K562 (cell line): ENCODE data around the gene FERD3L.

Source experiments
- CHD2 ChIP-seq: IDR thresholded peaks from 2 replicates; pipeline ENCODE4 v1.6.1; 2011; ENCODE audit warnings: low read depth, low read length
- CTCF ChIP-seq, 3 experiments: IDR thresholded peaks in 2 of 3; conservative IDR thresholded peaks in 1 of 3; 2 replicates each; pipeline ENCODE4 v1.5.1; 2011 to 2012; ENCODE audit warnings: low read length in 3 of 3, mild to moderate bottlenecking in 3 of 3, control low read depth in 2 of 3, improper control_type of control experiment in 1 of 3, inconsistent platforms in 1 of 3, low read depth in 1 of 3, mixed read lengths in 1 of 3, moderate library complexity in 1 of 3; ENCODE audit not compliant: insufficient read depth in 2 of 3
- E2F6 ChIP-seq, 2 experiments: IDR thresholded peaks; 2 replicates each; pipeline ENCODE4 v1.6.1; 2011; ENCODE audit warnings: borderline replicate concordance in 1 of 2, control low read depth in 1 of 2, low read depth in 1 of 2, low read length in 1 of 2, mild to moderate bottlenecking in 1 of 2, mixed read lengths in 1 of 2, moderate library complexity in 1 of 2; ENCODE audit not compliant: insufficient read depth in 1 of 2, insufficient read length in 1 of 2, poor library complexity in 1 of 2, severe bottlenecking in 1 of 2; ENCODE audit errors: extremely low read depth in 1 of 2
- EGR1 ChIP-seq: fragments of 450-650 bp; conservative IDR thresholded peaks from 2 replicates; pipeline ENCODE4 v1.6.1; 2017; ENCODE audit warnings: mild to moderate bottlenecking
- ETV5 ChIP-seq: sonication (generic); formaldehyde crosslinking; IDR thresholded peaks from 2 replicates; pipeline ENCODE4 v1.4.0; 2020; ENCODE audit warnings: low read depth, mild to moderate bottlenecking, missing genetic modification reagents
- HOMEZ ChIP-seq: fragments of 250-450 bp; sonication (Bioruptor Pico); IDR thresholded peaks from 2 replicates; pipeline ENCODE4 v1.4.0; 2020; ENCODE audit warnings: mild to moderate bottlenecking, moderate library complexity
- MTA3 ChIP-seq: fragments of 450-650 bp; formaldehyde crosslinking; IDR thresholded peaks from 2 replicates; pipeline ENCODE4 v1.6.1; 2017; ENCODE audit warnings: mild to moderate bottlenecking, borderline replicate concordance
- PPARD ChIP-seq: fragments of 250-450 bp; sonication (Bioruptor Pico); IDR thresholded peaks from 2 replicates; pipeline ENCODE4 v1.8.0; 2022; ENCODE audit warnings: inconsistent platforms, mild to moderate bottlenecking, moderate library complexity
- SREBF2 ChIP-seq: sonication (generic); formaldehyde crosslinking; IDR thresholded peaks from 2 replicates; pipeline ENCODE4 v1.4.0; 2020; ENCODE audit warnings: mild to moderate bottlenecking, missing genetic modification reagents
- TSHZ1 ChIP-seq: fragments of 250-450 bp; sonication (Bioruptor Pico); IDR thresholded peaks from 2 replicates; pipeline ENCODE4 v1.4.0; 2020; ENCODE audit warnings: mild to moderate bottlenecking, moderate library complexity
- XRCC5 ChIP-seq: fragments of 200-400 bp; formaldehyde crosslinking; IDR thresholded peaks from 2 replicates; pipeline ENCODE4 v1.6.1; 2017; ENCODE audit warnings: low read depth, mild to moderate bottlenecking, low read length

GRCh38 chr7:19110776-19111175 lies 34.4 kb downstream of the FERD3L start:
- no peak for TF ChIP-seq EGR1
- no peak for TF ChIP-seq ETV5 (CRISPR knock-in tag)
- TF ChIP-seq CTCF (IDR thresholded peaks at IDR 0.05 in 2 of 3, conservative IDR thresholded peaks at IDR 0.05 in 1 of 3; ENCODE audit: insufficient read depth in 2 of 3, low read depth in 1 of 3, low read length in 3 of 3), result no peak
- TF ChIP-seq MTA3, result no peak
- no peak for TF ChIP-seq PPARD (CRISPR knock-in tag)
- TF ChIP-seq SREBF2 (CRISPR knock-in tag), result no peak
- no peak for TF ChIP-seq E2F6 (IDR thresholded peaks at IDR 0.05; ENCODE audit: borderline replicate concordance in 1 of 2, extremely low read depth in 1 of 2, insufficient read depth in 1 of 2, insufficient read length in 1 of 2, low read depth in 1 of 2, low read length in 1 of 2, poor library complexity in 1 of 2, severe bottlenecking in 1 of 2)
- no peak for TF ChIP-seq TSHZ1 (CRISPR knock-in tag)
- TF ChIP-seq CHD2, result no peak
- TF ChIP-seq XRCC5, result no peak
- no peak for TF ChIP-seq HOMEZ
